HepG2 (cell line): ENCODE measurements around the gene PSMD5. TPM values are rescaled to one million over a fixed set of nuclear protein-coding genes. Genes with fewer than 3 reads are reported as not detected.
A peak's percentile ranks its signal among the peaks of the same experiment; 100 is the strongest.

Source experiments
- DBP ChIP-seq: sonication (generic); formaldehyde crosslinking; IDR thresholded peaks from 2 replicates; pipeline ENCODE4 v1.4.0; 2020; ENCODE audit warnings: missing genetic modification reagents; ENCODE audit errors: not compliant biosample characterization
- DRAP1 ChIP-seq: IDR thresholded peaks from 2 replicates; pipeline ENCODE4 v1.6.1; 2016; ENCODE audit warnings: missing genetic modification reagents, missing compliant biosample characterization
- HMGA1 ChIP-seq: sonication (generic); formaldehyde crosslinking; conservative IDR thresholded peaks from 2 replicates; pipeline ENCODE4 v1.4.0; 2020; ENCODE audit warnings: missing genetic modification reagents
- HNRNPLL ChIP-seq: fragments of 200-400 bp; formaldehyde crosslinking; IDR thresholded peaks from 2 replicates; pipeline ENCODE4 v1.6.1; 2017; ENCODE audit warnings: mild to moderate bottlenecking, low read depth, low read length; ENCODE audit not compliant: poor library complexity, severe bottlenecking
- KAT2B ChIP-seq: fragments of 150-350 bp; IDR thresholded peaks from 2 replicates; pipeline ENCODE4 v1.6.1; 2014; ENCODE audit warnings: low read depth, low read length, borderline replicate concordance
- MED1 ChIP-seq: sonication (generic); formaldehyde crosslinking; IDR thresholded peaks from 2 replicates; pipeline ENCODE4 v1.4.0; 2020; ENCODE audit warnings: missing genetic modification reagents
- PAX8 ChIP-seq: sonication (generic); formaldehyde crosslinking; IDR thresholded peaks from 2 replicates; pipeline ENCODE4 v1.8.0; 2022; ENCODE audit warnings: mild to moderate bottlenecking, missing genetic modification reagents, borderline replicate concordance
- PRDM15 ChIP-seq: sonication (generic); formaldehyde crosslinking; IDR thresholded peaks from 2 replicates; pipeline ENCODE4 v1.4.0; 2020; ENCODE audit warnings: missing genetic modification reagents
- RELA ChIP-seq: sonication (generic); formaldehyde crosslinking; IDR thresholded peaks from 2 replicates; pipeline ENCODE4 v1.4.0; 2020; ENCODE audit warnings: missing genetic modification reagents
- REXO4 ChIP-seq: sonication (generic); formaldehyde crosslinking; IDR thresholded peaks from 2 replicates; pipeline ENCODE4 v1.8.0; 2022; ENCODE audit warnings: missing genetic modification reagents, mild to moderate bottlenecking, borderline replicate concordance
- SALL1 ChIP-seq: sonication (generic); formaldehyde crosslinking; IDR thresholded peaks from 2 replicates; pipeline ENCODE4 v1.8.0; 2022; ENCODE audit warnings: mild to moderate bottlenecking, missing genetic modification reagents
- SMARCC2 ChIP-seq: fragments of 450-650 bp; IDR thresholded peaks from 2 replicates; pipeline ENCODE4 v1.6.1; 2017; ENCODE audit warnings: antibody characterized with exemption, mild to moderate bottlenecking
- SP5 ChIP-seq: IDR thresholded peaks from 2 replicates; pipeline ENCODE4 v1.6.1; 2016; ENCODE audit warnings: low read depth, borderline replicate concordance
- STAG1 ChIP-seq: sonication (generic); formaldehyde crosslinking; IDR thresholded peaks from 2 replicates; pipeline ENCODE4 v1.4.0; 2020; ENCODE audit warnings: missing genetic modification reagents
- TBP ChIP-seq: sonication (generic); formaldehyde crosslinking; IDR thresholded peaks from 2 replicates; pipeline ENCODE4 v1.5.0; 2020; ENCODE audit warnings: missing genetic modification reagents
- ZBTB7A ChIP-seq: sonication (generic); formaldehyde crosslinking; IDR thresholded peaks from 2 replicates; pipeline ENCODE4 v1.8.0; 2022; ENCODE audit warnings: mild to moderate bottlenecking, missing genetic modification reagents
- ZNF10 ChIP-seq: sonication (generic); formaldehyde crosslinking; IDR thresholded peaks from 2 replicates; pipeline ENCODE4 v1.4.0; 2020; ENCODE audit warnings: mild to moderate bottlenecking, low read depth, missing genetic modification reagents, borderline replicate concordance
- ZNF12 ChIP-seq: sonication (generic); formaldehyde crosslinking; IDR thresholded peaks from 2 replicates; pipeline ENCODE4 v1.5.0; 2020; ENCODE audit warnings: missing genetic modification reagents
- ZNF510 ChIP-seq: sonication (generic); formaldehyde crosslinking; IDR thresholded peaks from 2 replicates; pipeline ENCODE4 v1.4.0; 2020; ENCODE audit warnings: low read depth, mild to moderate bottlenecking, missing genetic modification reagents
- ZNF552 ChIP-seq: sonication (generic); formaldehyde crosslinking; IDR thresholded peaks from 2 replicates; pipeline ENCODE4 v1.9.0; 2022; ENCODE audit warnings: missing genetic modification reagents, mild to moderate bottlenecking, borderline replicate concordance
- ZNF570 ChIP-seq: sonication (generic); formaldehyde crosslinking; IDR thresholded peaks from 2 replicates; pipeline ENCODE4 v1.4.0; 2020; ENCODE audit warnings: mild to moderate bottlenecking, missing genetic modification reagents, borderline replicate concordance
- polyA plus RNA-seq, 8 experiments: library from polyadenylated mRNA; depleted of rRNA in 3 of 8; stranded (reverse) in 7 of 8; unstranded in 1 of 8; fragments of >200 nt; fragmentation: Illumina TruSeq in 4 of 8; extraction: Trizol in 4 of 8; gene quantifications; 2 replicates each; pipeline versions ENCODE4 v1.2.1 to v1.2.3, GENCODE V29; 2011 to 2016; ENCODE audit warnings: low read depth in 4 of 8, missing spikeins in 1 of 8, mixed read lengths in 1 of 8; ENCODE audit not compliant: insufficient read depth in 1 of 8
- total RNA-seq, 5 experiments: library from RNA; depleted of rRNA; stranded (reverse); fragments of >200 nt; fragmentation: Illumina TruSeq; extraction: Trizol; gene quantifications; 2 replicates each; pipeline ENCODE4 v1.2.3, GENCODE V29; 2016; ENCODE audit warnings: low read depth in 1 of 5

PSMD5 gene
- total and polyA plus RNA-seq, 2 of the 13 experiments (the other 11 are each of a cell fraction or from before 2014, with no cell fraction given): 12.7 to 18.1 TPM

GRCh38 chr9:120877276-120878034 lies 34.7 kb upstream of the PSMD5 start (continued):
- TF ChIP-seq ZNF510 (CRISPR knock-in tag) (0 out of 2 replicates have a peak, but pooled peaks have one; percentile 38), HMGA1 (no peak), MED1 (CRISPR knock-in tag) (0 out of 2 replicates have a peak, but pooled peaks have one; percentile 27), SALL1 (CRISPR knock-in tag) (peak; percentile 46; the same call in 1 of the 2 replicates), REXO4 (CRISPR knock-in tag) (no peak), DRAP1 (CRISPR knock-in tag) (peak; percentile 39; the same call in 1 of the 2 replicates), RELA (0 out of 2 replicates have a peak, but pooled peaks have one; percentile 57), KAT2B (no peak), HNRNPLL (peak; percentile 96), DBP (no peak), PRDM15 (0 out of 2 replicates have a peak, but pooled peaks have one; percentile 13), ZNF12 (CRISPR knock-in tag) (peak; percentile 41; the same call in 1 of the 2 replicates), ZNF10 (CRISPR knock-in tag) (no peak), ZNF552 (CRISPR knock-in tag) (no peak), ZNF570 (CRISPR knock-in tag) (no peak), TBP (no peak), STAG1 (peak; percentile 48), ZBTB7A (CRISPR knock-in tag) (peak; percentile 31; the same call in 1 of the 2 replicates), PAX8 (CRISPR knock-in tag) (0 out of 2 replicates have a peak, but pooled peaks have one; percentile 43), SP5 (CRISPR knock-in tag) (no peak), SMARCC2 (no peak)
